ENCODE results near the gene LINGO1. TPM values are rescaled to one million over a fixed set of nuclear protein-coding genes. Genes with fewer than 3 reads are reported as not detected.

The LINGO1 gene
- polyA plus RNA-seq, 2 of the 4 experiments (the other 2 are of a cell fraction), result 2.2 to 3.3 TPM

GRCh38 chr15:77596821-77597803, 35.6 kb downstream of the LINGO1 start:
- TF ChIP-seq ZC3H11A (IDR thresholded peaks at IDR 0.05) (no peak), E2F6 (IDR thresholded peaks at IDR 0.05; ENCODE audit: borderline replicate concordance, low read depth) (no peak), HEYL (CRISPR knock-in tag; IDR thresholded peaks at IDR 0.05) (no peak), FOXS1 (CRISPR knock-in tag; IDR thresholded peaks at IDR 0.05) (no peak), CHD2 (IDR thresholded peaks at IDR 0.05; ENCODE audit: low read length, partially characterized antibody) (no peak), GATA3 (IDR thresholded peaks at IDR 0.05; ENCODE audit: borderline replicate concordance) (no peak), HES2 (IDR thresholded peaks at IDR 0.05) (no peak), KDM1A (IDR thresholded peaks at IDR 0.05; ENCODE audit: low read depth) (no peak), NR3C1 (IDR thresholded peaks at IDR 0.05) (no peak), BCL3 (IDR thresholded peaks at IDR 0.05) (no peak), CEBPB (IDR thresholded peaks at IDR 0.05) (no peak), CTCF (IDR thresholded peaks at IDR 0.05) (no peak), MAX (IDR thresholded peaks at IDR 0.05) (no peak), KDM5A (IDR thresholded peaks at IDR 0.05) (no peak), HDAC2 (IDR thresholded peaks at IDR 0.05) (no peak), MAZ (IDR thresholded peaks at IDR 0.05; ENCODE audit: borderline replicate concordance, low read depth, low read length) (no peak)
- H3K4me1 ChIP-seq, result no peaks in the 10 kb centered on the region
- FAIRE-seq (no peak), ATAC-seq (0 out of 6 replicates have a peak, but pooled peaks of 1 of the 2 experiments have one; percentile 22), DNase-seq (ENCODE audit: low read depth in 1 of 2, low spot score in 1 of 2) (no peak)
- no peaks in the 10 kb centered on the region for H3K9me3 ChIP-seq
- H3K27ac ChIP-seq, result no peak overlapping the region
- CTCF ChIA-PET, result interaction anchor here (1.2 to 2.4 kb wide), 3 partner anchors 9 to 53 kb away, joined by 6 to 10 read pairs (median 6); no protein-coding TSS in a partner anchor
- H3K4me3 ChIP-seq, result no peak overlapping the region
- POLR2A ChIA-PET, result interaction anchor here (0.9 kb wide), 1 partner anchor 54 kb away, joined by 3 read pairs; no protein-coding TSS in a partner anchor
- WGBS (ENCODE audit: missing lambda C conversion rate), result 75% methylated on average over 15 of the region's 15 CpGs
- no peak overlapping the region for H3K4me2 ChIP-seq

- FAIRE-seq (no peak), DNase-seq (ENCODE audit: low read depth in 1 of 2, low spot score in 1 of 2) (no peak), ATAC-seq (peak in 1 of 2 experiments; percentile 16; a peak in 2 of 6 replicates)
- ChIA-PET POLR2A (no interaction called here), CTCF (no interaction called here)
- Histone ChIP-seq H3K9me3 (no peaks in the 10 kb centered on the region), H3K4me2 (no peak overlapping the region), H3K27ac (no peak overlapping the region), H3K4me3 (no peak overlapping the region), H3K4me1 (no peaks in the 10 kb centered on the region)
- WGBS (ENCODE audit: missing lambda C conversion rate), result 75% methylated on average over 5 of the region's 5 CpGs
- TF ChIP-seq BCL3 (IDR thresholded peaks at IDR 0.05) (no peak), KDM5A (IDR thresholded peaks at IDR 0.05) (no peak), ELK1 (IDR thresholded peaks at IDR 0.05; ENCODE audit: low read depth, low read length) (no peak), POLR2AphosphoS2 (conservative IDR thresholded peaks at IDR 0.05; ENCODE audit: low read length) (no peak), RCOR1 (IDR thresholded peaks at IDR 0.05; ENCODE audit: low read depth, low read length) (no peak), PHF8 (IDR thresholded peaks at IDR 0.05; ENCODE audit: borderline replicate concordance, low read depth) (no peak), HEYL (CRISPR knock-in tag; IDR thresholded peaks at IDR 0.05) (no peak), ATOH8 (CRISPR knock-in tag; IDR thresholded peaks at IDR 0.05; ENCODE audit: low read depth) (no peak), MAFK (IDR thresholded peaks at IDR 0.05; ENCODE audit: partially characterized antibody) (no peak), MAX (IDR thresholded peaks at IDR 0.05) (no peak), RAD21 (conservative IDR thresholded peaks at IDR 0.05 in 1 of 2, IDR thresholded peaks at IDR 0.05 in 1 of 2) (no peak), ESRRA (IDR thresholded peaks at IDR 0.05; ENCODE audit: borderline replicate concordance, low read length) (no peak), ZFP36 (IDR thresholded peaks at IDR 0.05; ENCODE audit: borderline replicate concordance, partially characterized antibody) (no peak)
These were observed 37.5 kb downstream of the LINGO1 start for GRCh38 chr15:77595231-77595630.
